Measurements from ENCODE around the gene LRRC9.
"Not testable (repeated sequence)": the region's sequence is repeated elsewhere in the genome, so short reads cannot be mapped to it uniquely, and the experiment has no call there.

The LRRC9 gene

DNA sequence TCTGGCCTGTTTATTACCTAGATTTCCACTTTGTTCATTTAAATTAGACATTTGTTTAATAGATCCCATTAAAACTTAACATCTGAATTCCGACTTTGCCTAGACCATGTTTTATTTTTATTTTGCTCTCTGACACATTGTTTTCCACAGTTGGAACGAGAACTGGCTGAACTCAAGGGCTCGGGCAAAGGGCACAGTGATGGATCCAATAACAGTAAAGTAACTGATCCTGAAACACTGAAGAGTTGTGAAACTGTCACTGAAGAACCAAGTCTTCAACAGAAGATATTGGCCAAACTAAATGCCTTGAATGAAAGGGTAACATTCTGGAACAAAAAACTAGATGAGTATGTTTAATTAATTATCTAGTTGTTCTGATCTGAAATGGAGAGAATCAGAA lies 39.7 kb downstream of the LRRC9 start:
- no peak for DNase-seq

DNA sequence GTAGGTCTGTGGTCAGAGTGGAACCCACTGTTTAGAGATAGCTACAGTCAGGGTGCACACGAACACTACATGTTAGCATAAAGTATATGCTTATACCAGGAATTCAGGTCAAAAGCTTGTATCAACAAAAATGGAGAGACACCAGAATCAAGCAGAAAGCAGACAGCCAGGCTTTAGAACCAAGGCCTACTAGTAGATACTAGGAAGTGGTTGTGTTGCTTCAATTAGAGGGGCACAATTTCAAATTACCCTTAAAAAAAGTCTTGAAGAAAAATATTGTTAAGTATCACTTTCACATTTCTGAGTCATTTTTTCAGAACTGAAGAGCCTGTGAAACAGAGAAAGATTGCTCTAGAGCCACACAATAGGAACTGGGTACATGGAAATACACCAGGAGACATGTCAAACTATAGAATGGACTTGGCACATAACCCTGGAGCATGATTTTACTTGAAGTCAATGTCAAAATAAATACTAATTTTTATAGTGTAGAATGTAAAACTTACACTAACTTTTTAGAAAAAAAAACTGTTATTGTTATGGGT lies 41.6 kb downstream of the LRRC9 start:
- no peak for DNase-seq

DNA sequence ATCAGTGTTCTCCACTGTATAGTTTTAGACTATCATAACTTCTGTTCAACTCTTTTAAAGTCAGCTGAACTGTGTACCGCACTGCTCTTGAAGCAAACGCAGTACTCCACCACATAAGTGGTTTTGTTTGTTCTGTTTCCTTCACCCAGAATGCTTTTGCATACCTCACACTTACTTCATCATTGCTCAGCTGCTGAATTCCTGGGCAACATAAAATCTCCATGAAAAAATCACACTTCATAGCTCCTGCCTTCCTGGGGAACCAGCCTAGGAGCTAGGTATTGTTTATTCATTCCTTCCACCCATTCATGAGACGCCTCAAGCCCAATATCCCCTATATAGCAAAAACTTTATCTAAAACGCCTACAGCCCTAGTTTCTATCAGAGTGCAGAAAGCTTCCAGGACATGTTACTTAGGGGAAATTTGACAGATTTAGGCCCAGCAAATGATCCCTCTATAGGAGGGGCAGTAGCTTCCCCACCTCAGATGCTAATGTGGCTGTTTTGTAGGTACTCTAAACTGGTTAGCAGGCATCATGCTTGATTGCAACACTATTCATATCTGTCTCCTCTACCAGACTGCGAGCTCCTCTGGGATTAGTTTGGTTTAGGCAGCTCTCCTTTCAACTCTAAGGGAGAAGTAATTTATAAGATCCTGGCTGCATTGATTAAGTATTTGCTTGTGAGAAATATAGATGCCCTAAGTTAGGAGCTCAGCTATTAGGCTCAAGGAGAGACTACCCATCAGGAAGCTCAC lies 44.5 kb downstream of the LRRC9 start:
- DNase-seq = no peak

DNA sequence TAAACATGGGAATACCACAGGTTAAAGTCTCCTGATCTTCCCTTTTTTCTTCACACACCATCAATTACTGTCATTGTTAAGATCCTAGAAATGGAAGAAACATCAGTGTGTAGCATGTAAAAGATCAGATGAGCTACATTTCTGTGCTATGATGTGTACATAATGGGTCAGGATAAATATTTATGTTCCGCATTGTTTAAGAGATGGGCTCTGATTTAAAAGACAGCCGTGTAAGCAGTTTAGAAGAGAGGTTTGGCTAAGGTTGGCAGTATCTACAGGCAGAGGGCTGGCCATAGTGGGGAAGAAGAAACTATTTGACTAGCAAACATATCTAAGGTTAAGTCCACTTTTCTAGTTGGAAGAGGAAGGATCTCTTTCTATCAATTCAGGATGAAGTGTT lies 49.4 kb downstream of the LRRC9 start:
- peak; percentile 14 for DNase-seq

GRCh38 chr14:59981564-59981963 lies 61.6 kb downstream of the LRRC9 start:
- no peak for DNase-seq

DNA sequence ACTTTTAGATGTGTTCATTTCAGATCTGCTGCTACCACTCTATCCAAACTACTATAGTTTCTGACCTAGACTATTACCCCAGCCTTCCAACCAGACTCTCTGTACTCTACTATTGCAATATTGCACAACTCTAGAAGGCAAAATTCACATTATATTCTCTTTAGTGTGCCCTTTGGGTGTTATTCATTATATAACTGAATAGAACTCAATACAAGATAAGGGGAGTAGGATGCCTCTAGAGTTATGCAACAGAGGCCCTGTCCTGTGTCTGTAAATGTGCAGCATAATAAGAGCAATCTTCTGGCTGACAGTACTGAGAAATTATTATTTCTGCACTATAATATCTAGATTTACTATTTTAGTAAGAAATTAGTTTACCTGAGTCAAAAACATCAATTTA lies 63.1 kb downstream of the LRRC9 start:
- DNase-seq = no peak

DNA sequence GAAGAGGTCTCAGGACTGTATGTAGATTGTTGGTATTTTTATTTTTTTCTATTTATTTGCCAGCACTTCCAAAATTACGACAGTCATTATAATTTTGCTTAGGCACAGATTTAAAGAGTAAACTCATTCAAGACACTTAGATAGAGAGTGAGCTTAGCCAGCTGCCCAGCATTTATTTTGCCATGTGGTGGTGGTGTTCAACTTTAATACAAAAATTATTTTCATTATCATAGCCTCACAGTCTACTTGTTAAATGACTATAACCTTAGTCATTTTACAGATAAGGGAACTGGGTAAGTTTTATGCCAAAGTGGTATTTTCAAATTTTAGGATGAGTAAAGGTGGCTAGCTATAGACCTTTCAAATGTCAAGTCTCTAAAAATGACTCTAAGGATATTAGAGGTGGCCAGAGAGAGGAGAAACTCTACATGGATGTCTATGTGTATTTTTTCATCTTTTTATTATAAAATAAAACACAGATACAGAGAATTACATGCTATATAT lies 66.7 kb downstream of the LRRC9 start:
- no peak for DNase-seq

DNA sequence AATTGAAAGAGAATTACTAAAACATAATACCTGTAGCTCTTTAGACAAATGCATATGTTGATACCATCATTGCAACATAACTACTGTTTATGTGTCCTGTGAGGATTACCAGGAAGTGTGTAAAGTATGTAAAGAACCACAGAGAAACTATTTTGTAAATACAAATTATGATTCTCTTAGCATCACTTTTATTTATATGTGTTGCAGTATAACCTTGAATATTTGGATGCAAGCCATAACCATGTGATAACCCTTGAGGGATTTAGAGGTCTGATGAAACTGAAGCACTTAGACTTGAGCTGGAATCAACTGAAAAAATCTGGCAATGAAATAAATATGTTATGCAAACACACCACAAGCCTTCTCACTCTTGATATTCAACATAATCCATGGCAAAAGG lies 77.5 kb downstream of the LRRC9 start:
- DNase-seq = peak; percentile 26

- no peak for DNase-seq
Measured at GRCh38 chr14:59997966-59998365, 78.0 kb downstream of the LRRC9 start.

DNA sequence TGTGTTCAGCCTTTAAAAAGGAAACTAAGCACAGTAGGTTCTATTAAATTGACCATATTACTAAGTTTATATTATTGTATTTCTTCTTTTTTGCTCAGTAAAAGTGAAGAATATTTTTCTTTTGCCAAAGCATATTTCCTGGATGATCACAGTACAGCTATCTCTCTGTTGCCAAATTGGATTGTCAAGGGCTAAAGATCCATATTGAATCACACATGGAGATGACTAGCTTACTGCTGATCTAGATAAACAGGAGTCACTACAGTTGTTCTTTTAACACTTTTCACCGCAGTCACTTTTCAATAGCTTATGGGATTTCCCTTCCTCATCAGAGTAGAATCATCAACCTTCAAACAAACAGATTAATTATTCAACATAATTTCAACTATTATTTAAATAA lies 78.6 kb downstream of the LRRC9 start:
- no peak for DNase-seq

DNA sequence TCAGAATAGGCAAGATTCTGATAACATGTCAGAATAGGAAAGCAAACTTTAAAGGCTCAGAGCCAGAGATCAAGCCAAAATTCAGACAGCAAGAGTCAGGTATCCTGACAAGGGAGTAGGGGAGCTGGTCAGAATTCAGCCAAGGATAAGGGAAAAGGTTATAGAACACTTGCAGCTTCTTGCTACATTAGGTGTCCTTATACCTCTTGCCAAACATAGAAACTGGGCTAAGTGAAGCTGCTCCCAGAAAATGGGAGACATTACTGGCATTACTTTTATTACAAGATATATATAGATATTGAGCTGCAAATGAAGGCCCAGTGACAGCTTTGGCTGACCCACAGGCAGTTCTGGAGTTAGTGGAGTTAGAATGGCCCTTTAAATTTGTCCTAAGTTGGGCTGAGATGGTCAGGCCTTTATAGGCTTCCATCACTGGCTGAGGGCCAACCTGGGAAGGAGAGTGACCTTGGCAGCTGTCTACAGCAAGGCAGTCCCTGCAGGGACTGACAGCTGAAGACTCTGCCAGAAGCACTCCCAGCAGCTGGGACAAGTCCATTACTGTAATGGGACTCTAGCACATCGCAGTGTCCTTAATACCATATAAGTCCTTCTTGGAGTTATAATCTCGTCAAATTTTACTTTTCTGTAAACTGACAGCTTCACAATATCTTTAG lies 83.0 kb downstream of the LRRC9 start:
- no peak for DNase-seq

DNA sequence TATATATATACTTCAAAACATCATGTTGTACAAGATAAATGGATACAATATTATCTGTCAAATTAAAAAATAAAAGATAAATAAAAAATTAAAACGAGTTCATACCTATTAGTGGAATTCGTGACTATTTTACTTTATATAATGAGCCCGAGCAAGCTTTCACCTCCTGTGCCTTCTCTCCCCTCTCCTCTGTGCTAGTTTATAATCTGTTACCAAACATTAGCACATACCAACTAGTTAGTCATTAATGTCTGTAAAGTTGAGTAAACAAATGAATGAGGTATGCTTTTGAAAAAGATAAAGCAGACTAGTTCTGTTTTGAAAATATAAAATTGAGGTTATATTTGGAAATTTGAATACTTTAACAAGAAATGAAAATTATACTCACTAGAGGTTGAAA lies 84.0 kb downstream of the LRRC9 start:
- no peak for DNase-seq

- DNase-seq = no peak
Measured at GRCh38 chr14:60008042-60008441, 88.1 kb downstream of the LRRC9 start.

- not testable (repeated sequence) for DNase-seq
Measured at GRCh38 chr14:60010263-60010662, 90.3 kb downstream of the LRRC9 start.

DNA sequence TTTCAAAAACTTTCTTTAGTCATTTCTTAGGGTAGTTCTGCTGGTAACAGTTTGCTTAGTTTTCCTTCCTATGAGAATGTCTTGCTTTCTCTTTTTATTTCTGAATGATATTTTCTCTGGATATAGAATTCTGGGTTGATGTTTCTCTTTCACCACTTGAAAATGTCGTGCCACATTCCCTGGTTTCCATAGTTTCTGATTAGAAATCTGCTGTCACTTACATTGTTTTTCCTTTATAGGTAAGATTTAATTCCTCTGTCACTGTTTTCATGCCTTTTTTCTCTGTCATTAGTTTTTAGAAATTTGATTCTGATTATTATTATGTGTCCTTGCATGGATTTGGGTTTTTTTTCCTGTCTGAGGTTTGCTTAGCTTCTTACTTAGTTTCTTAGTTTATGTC lies 94.5 kb downstream of the LRRC9 start:
- no peak for DNase-seq

DNA sequence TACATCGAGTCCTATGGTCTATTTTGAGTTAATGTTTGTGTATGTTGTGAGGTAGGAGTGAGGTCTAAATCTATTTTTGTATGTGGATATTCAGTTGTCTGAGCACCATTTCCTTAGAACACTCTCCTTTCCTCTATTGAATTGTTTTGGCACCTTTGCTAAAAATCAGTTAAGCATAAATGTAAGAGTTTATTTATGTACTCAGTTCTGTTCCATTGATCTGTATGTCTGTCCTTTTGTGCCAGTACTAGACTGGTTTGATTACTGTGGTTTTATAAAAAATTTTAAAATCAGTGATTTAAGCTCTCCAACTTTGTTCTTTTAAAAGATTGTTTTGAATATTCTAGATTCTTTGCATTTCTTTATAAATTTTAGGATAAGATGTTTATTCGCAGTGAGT lies 101.7 kb downstream of the LRRC9 start:
- DNase-seq = no peak

DNA sequence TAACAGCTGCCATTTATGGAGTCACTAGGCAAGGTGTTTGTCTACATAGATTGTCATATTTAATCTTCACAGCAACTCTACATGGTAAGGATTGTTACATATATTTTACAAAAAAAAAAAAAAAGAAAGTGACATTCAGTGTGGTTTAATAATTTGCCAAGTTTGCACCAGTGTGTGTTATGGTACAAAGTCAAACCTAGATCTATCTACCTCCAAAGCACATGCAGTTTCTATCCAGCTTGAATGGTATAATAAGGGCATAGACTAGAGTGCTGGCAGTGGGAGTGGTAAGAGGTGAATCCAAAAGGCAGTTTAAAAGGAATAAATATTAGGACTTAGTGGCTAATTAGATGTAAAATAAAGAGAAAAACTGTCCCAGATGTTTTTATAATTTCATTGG lies 105.6 kb downstream of the LRRC9 start:
- no peak for DNase-seq

DNA sequence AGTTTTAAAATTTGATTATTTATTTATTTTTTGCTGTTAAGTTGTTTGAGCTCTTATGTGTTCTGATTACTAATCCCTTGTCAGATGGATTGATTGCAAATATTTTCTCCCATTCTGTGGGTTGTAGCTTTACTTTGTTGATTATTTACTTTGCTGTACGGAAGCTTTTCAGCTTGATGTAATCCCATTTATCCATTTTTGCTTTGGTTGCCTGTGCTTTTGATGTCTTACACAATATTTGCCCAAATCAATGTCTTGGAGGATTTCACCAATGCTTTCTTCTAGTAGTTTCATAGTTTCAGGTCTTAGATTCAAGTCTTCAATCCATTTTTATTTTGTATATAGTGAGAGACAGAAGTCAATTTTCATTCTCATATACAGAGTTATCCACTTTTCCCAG lies 115.2 kb downstream of the LRRC9 start:
- DNase-seq = no peak

DNA sequence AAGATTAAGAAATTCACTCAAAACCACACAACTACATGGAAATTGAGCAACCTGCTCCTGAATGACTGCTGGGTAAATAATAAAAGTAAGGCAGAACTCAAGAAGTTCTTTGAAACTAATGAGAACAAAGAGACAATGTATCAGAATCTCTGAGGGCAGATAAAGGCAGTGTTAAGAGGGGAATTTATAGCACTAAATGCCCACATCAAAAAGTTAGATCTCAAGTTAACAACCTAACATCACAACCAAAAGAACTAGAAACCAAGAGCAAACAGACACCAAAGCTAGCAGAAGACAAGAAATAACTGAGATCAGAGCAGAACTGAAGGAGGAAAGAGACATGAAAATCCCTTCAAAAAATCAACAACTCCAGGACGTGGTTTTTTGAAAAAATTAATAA lies 128.0 kb downstream of the LRRC9 start:
- not testable (repeated sequence) for DNase-seq

DNA sequence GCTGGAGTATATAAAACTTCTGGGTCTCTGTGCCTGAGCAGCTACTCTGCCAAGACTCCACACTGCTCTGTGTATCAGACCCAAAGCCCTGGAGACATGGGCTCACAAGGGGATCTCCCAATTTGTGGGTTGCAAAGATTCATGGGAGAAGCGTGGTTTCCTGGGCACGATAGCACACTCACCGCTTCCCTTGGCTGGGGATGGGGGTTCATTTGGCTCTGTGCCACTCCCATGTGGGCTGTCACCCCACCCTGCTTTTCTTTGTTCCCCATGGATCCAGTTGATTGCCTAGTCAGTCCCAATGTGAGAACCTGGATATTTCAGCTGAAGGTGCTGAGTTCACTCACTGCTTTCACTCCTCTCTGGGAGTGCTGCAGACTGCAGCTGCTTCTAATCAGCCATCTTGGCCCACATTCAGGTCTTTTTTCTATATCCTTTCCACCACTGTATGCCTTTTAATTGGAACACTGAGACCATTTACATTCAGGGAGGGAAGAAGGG lies 131.8 kb downstream of the LRRC9 start:
- DNase-seq = no peak

- DNase-seq = no peak
Measured at GRCh38 chr14:60058087-60058486, 138.1 kb downstream of the LRRC9 start.

GRCh38 chr14:60061371-60061770 lies 141.4 kb downstream of the LRRC9 start:
- DNase-seq = no peak

- peak; percentile 6 for DNase-seq
Measured at GRCh38 chr14:60064491-60065072, 144.6 kb downstream of the LRRC9 start.

- no peak for DNase-seq
Measured at GRCh38 chr14:60067882-60068281, 147.9 kb downstream of the LRRC9 start.

Measured in NCI-H345 (cell line).